Measurements from ENCODE around the gene PITX1.
"Not testable (repeated sequence)": the region's sequence is repeated elsewhere in the genome, so short reads cannot be mapped to it uniquely, and the experiment has no call there.

The PITX1 gene

DNA sequence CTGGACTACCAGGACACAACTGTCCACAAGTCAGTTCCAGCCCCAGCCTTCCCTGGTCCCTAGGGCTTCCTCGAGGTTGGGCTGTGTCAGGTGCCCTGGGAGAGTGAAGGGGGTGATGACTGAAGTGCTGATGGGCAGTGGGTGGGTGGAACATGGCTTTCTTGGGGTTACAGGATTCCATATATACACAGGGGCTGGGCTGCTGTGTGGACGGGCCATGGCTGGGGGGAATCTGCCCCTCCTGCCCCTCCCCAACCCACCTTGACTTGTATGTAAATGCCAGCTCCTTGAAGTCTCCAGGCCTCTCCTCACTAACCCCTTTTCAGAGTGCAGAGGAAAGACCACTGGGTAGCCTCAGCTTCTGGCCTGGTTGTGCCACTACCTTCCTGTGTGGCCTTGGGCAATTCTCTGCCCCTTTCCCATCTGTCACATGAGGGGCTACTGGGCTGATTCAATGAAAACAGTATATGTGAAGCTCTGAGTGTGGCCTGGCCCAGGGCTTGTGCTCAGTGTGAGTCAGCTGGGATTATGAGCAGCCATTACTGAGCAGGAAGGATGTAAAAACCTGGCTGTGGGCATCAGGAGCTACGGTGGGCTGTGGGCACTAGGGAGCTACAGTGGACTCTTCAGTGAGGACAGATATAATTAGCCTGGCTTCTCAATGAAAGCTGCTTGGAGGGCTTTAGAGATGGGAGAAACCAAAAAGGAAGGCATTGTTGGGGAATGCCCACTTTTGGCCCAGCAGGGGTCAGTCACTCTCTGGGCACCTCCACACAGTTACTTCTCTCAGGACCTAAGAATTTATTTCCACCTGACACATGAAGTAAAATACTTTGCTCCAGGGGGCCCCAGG, 23.3 kb downstream of the PITX1 start:
- no peak for DNase-seq (ENCODE audit: low read depth, low spot score)

DNA sequence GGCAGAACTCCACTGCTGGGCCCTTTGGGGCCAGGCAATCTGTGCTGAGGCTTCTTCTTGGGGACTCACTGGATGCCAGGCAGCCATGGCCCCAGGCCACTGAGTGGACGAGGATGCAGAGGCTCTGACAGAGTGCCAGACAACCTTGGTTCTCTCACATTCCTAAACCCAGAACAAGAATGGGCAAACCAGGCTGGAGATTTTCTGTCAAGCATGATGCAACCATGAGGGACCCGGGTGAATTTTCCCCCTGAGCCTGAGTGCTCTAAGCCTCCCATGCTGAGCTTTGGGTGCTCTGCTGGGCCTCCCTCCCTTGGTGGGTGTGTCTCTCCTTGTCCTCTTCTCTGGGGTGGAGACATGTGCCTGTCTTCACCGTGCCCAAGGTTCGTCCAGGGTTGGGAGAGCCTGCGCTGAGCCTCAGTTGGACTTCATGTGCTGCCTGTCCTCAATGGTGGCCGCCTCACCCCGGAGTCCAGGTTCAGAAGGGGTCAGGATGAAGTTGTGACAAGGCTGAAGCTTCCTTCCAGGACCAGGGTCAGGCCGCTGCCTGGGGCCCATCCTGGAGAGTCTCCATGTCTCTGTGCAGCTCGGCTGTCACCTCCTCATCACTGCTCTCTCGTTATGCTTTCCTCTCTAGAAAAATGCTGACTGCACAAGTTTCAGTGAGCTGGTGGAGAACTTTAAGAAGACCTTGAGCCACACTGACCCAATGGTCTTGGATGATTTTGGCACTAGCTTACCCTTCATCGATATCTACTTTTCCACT, 24.1 kb downstream of the PITX1 start:
- DNase-seq (ENCODE audit: low read depth, low spot score) = no peak

DNA sequence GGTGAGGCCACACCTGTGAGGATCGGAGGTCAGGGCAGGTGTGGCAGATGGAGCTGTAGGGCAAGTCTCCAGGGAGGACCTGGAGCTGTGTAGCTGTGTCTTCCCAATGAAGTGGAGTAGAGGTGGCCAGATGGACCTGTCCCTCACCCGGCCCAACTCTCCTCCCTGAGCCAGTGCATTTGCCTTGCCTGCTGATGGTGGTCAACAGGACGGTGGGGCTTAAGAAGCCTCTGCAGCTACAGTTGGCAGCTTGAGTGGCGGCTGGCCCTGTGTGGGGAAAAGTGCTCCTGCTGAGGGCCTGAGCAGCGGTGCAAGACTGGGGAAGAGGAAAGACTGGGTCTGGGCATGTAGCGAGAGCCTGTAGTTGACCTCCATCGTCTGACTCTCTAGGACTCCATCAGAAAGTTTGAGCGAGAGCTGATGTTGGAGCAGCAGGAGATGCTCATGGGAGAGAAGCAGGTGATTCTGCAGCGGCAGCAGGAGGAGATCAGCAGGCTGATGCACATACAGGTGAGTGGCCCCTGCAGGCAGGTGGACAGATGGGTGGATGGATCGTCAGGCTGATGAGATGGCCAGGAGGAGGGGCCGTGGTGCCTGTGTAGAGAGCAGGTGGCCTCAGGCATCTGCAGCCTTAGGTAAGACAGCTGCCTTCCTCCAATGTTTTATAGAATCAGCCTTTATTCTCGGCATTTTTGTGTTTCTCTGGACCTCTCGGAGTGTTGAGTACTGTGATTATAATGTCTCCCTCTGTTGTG, 24.9 kb downstream of the PITX1 start:
- no peak for DNase-seq (ENCODE audit: low read depth, low spot score)

DNA sequence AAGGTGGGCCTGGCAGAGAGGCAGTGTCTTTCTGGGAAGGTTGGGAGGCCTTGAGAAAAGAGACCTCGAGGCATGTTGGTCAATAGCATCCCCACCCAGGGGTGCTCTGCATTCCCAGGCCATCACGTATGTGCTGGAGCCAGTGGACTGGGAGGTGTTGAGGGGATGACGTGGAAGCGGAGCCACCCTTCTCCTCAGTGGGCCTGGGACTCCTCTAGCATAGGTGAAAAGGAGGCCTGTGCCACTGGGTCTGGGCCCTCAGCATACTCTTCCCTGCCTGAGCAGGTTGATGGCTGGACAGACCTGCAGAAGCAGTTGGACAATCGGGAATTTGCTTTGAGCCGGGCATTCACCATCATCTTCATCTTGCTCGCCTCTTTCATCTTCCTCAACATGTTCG, 25.5 kb downstream of the PITX1 start:
- DNase-seq (ENCODE audit: low read depth, low spot score) = no peak

DNA sequence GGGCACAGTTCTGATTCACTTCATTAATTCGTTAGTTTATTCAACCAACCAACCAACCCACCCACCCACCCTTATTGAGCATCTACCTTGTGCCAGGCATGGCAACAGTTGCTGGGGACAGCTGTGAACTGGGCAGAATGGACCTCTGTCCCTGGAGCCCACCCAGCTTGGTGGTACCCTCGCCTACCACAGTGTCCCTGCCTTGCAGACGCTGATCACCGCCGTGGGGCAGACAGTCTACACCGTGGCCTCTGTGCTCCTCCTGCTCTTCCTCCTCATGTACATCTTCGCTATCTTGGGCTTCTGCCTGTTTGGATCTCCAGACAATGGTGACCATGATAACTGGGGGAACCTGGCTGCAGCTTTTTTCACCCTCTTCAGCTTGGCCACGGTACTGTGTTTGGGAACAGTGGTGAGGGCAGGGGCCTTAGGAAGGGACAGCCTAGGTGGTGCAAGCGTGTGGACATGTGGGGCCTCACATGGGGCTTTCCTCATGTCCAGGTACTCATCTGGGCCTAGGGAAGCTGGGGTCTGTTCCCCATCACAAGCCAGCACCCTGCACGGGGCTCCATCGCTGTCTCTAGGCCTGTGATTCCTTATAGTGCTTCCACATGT, 26.2 kb downstream of the PITX1 start:
- DNase-seq (ENCODE audit: low read depth, low spot score) = no peak

DNA sequence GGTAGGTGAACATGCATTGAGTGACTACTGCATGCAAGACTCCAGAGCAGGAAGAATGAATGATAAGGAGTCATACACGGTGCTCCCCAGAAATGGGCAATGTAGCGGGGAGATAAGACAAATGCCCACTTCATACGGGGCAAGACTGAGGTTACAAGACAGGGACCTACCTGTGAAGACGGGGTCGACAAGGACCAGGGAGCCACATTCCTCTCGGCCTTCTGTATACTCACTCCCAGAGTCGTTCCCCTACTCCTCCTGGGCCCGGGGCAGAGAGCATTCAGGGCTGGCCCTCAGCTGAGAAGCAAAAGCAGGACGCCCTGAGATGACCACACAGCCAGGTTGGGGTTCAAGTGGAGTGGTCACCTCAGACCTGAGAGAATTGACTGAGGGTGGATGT, 26.7 kb downstream of the PITX1 start:
- DNase-seq (ENCODE audit: low read depth, low spot score) = no peak

DNA sequence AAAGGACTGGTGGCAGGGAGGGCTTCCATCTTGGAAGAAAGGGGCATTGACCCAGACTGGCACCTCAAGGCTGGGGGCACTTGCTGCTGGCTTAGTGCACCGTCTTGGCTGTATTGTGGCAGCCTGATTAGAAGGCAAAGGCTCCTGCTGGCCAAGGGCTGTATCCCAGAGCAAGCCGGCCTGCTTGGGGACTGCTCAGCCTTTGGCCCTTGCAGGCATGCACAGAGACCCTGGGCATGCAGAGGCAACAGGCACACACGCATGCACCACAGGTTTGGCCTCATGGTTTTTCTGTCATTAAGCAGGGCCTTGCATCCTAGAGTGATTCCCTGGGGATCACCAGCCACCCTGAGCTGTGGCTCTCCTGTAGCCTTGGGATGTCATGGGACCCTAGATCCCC, 29.0 kb downstream of the PITX1 start:
- no peak for DNase-seq (ENCODE audit: low read depth, low spot score)

DNA sequence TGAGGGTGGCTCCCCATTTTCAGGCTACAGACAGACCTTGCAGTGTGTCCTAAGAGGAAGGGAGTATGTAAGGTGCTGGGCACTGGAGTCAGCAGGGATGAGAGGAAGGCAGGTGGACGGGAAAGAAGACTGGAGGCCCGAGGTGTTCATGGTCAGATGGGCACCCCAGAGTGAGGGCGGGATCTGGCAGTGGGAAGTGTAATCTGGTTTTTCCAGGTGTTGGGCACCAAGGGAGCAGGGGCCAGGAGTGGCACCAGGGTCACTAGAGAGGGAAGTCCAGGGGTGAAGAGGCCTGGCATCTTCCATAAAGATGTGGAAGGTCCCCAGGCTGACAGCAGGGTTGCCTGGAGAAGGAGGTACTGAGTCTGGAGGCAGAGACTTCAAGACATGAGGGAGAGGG, 29.7 kb downstream of the PITX1 start:
- DNase-seq (ENCODE audit: low read depth, low spot score) = no peak

DNA sequence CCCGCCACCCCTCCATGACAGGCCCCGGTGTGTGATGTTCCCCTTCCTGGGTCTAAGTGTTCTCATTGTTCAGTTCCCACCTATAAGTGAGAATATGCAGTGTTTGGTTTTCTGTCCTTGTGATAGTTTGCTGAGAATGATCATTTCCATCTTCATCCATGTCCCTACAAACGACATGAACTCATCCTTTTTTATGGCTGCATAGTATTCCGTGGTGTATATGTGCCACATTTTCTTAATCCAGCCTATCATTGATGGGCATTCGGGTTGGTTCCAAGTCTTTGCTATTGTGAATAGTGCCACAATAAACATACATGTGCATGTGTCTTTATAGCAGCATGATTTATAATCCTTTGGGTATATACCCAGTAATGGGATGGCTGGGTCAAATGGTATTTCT, 36.0 kb downstream of the PITX1 start:
- DNase-seq (ENCODE audit: low read depth, low spot score) = not testable (repeated sequence)

DNA sequence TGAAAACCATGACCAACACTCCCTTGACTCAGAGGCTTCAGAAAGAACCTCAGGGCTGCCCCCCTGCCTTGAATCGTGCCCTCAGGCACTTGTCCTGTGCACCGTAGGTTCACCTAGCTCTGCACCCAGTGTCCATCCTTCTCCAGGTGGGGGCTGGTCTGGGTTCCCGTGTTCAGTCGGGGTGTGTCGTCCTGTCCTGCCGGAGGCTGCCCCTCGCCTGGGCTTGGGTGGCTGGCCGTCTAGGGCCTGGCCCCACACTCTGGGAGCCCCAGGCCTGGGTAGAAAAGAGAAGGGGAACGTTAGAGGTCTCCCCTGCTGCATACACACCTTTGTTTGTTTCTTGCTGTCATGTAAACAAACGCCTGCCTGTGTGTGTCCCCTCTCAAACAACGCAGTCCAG, 37.0 kb downstream of the PITX1 start:
- DNase-seq (ENCODE audit: low read depth, low spot score) = no peak

DNA sequence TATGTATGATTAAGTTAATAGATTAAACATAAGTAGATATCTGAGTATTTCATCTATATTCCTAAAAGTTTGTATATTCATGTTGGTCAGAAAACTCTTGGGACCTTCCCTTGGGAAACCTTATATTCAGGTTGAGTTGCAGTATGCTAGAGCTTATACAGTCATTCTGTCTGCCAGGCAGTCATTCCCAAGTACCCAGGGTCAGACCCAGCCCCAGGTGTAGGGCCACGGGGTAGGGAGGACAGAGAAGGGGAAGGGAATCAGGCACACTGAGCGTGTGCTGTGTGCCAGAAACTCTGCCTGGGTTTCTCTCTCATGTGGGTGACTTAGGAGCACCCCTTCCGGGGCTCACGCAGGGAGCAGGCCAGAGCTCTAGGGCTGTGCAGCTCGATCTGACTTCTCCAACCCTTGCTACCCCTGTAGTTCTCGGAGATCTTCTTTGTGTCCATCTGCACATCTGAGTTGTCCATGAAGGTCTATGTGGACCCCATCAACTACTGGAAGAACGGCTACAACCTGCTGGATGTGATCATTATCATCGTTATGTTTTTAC, 38.1 kb downstream of the PITX1 start:
- DNase-seq (ENCODE audit: low read depth, low spot score) = no peak

DNA sequence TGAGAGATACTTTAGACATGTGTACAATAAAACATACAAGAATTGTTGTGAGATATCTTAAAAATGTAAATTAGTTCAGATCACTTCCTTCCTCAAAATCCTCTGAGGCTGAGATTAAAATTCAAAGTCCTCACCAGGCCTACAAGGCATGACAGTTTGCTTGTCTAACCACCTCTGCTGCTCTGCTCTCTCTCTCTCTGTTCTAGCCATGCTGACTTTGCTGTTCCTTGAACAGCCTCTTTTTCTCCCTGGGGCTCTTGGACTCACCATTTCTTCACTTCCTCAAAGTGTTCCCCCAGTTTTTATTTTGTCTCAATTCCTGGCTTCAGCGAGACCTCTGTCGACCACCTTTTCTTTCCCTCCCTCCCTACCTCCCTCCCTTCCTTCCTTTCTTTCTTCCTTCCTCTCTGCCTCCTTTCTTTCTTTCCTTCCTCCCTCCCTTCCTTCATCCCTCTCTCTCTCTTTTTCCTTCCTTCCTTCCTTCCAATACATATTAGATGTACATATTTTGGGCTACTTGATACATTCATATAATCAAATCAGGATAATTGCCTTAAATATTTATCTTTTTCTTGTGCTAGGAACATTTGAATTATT, 39.4 kb downstream of the PITX1 start:
- no peak for DNase-seq (ENCODE audit: low read depth, low spot score)

DNA sequence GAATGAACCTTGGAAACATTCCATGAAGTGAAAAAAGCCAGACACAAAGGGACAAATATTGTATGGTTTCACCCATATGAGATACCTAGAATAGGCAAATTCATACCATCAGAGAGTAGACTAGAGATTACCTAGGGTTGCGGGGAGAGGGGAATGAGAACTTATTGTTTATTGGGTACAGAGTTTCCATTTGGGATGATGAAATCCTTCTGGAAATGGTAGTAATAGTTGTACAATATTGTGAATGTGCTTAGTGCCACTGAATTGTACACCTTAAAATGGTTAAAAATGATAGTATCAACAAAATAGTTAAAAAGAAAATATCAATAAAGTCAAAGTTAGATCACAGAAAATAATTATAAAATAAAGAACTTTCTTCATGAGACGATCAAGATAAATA, 40.9 kb downstream of the PITX1 start:
- DNase-seq (ENCODE audit: low read depth, low spot score) = no peak

DNA sequence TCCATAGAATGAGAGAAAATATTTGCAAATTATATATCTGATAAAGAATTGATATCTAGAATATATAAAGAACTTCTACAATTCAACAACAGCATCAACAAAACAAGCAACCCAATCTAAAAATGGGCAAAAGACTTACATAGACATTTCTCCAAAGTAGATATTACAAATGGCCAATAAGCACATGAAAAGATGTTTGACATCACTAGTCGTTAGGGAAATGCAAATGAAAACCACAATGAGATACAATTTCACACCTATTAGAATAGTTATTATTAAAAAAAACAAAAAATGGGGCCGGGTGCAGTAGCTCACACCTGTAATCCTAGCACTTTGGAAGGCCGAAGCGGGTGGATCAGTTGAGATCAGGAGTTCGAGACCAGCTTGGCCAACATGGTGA, 41.9 kb downstream of the PITX1 start:
- DNase-seq (ENCODE audit: low read depth, low spot score) = no peak

DNA sequence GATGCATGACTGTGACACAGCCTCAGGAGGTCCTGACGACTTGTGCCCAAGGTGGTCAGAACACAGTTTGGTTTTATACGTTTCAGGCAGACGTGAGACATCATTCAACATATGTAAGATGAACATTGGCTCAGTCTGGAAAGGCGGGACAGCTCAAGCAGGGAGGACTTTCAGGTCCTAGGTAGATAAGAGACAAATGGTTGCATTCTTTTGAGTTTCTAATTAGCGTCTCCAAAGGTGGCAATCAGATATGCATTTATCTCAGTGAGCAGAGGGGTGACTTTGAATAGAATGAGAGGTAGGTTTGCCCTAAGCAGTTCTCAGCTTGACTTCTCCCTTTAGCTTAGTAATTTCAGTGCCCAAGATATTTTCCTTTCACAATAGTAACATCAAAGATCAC, 43.8 kb downstream of the PITX1 start:
- not testable (repeated sequence) for DNase-seq (ENCODE audit: low read depth, low spot score)

DNA sequence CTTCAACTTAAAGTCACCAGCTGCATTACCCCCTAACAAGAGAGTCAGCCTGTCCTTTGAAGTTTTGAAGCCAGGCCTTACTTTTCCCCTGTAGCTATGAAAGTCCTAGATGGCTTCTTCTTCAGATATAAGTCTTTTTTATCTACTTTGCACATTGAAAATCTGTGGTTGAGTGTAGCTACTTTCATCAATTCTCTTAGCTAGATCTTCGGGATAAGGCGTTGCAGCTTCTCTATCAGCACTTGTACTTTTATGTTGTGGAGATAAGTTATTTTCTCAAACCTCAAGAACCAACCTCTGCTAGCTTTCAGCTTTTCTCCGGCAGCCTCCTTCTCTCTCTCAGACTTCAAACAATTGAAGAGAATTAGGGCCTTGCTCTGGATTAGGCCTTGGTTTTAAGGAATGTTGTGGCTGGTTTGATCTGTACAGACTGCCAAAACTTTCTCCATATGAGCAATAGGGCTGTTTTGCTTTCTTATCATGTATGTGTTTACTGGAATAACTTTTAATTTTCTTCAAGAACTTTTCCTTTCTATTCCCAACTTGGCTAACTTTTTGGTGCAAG, 44.7 kb downstream of the PITX1 start:
- no peak for DNase-seq (ENCODE audit: low read depth, low spot score)

DNA sequence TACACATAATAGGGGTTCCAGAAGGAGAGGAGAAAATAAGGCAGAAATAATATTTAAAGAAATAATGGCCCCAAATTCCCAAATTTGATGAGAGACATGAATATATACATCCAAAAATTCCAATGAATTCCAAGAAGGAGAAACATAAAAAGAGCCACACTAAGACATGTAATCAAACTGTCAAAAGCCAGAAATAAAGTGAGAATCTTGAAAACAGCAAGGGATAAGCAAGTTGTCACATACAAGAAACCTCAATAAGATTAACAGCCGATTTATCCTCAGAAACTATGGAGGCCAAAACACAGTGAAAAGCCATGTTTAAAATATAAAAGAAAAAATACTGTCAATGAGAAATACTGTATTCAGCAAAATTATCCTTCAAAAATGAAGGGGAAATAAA, 51.8 kb downstream of the PITX1 start:
- no peak for DNase-seq (ENCODE audit: low read depth, low spot score)

DNA sequence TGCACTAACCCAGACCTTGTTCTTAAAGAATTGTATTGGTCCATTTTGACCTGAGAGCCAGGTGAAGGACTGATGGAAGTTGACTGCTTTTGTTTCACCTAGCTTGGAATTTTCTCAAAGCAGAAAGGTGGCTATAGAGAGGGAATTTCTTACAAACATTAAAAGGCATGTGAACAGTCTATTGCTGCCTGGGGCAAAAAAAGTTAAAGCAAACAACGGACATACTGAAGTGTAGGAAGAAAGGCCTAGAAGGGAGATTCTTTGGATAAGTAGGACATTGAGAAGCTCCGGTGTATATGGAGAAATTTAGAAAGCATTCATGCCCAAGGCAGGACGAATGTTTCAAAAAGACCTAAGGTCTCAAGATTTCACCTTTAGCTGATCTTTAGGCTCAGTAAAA, 54.6 kb downstream of the PITX1 start:
- DNase-seq (ENCODE audit: low read depth, low spot score) = no peak

All from iPS DF 19.7 (cell line).